ENCODE results near the gene ERVFRD-1. TPM values are rescaled to one million over a fixed set of nuclear protein-coding genes. Genes with fewer than 3 reads are reported as not detected.

Gene ERVFRD-1
- total and polyA plus RNA-seq, 2 donors from 2014 or later: 0.24 to 0.57 TPM

- no peak for FAIRE-seq
- TF ChIP-seq, protein P1, sequence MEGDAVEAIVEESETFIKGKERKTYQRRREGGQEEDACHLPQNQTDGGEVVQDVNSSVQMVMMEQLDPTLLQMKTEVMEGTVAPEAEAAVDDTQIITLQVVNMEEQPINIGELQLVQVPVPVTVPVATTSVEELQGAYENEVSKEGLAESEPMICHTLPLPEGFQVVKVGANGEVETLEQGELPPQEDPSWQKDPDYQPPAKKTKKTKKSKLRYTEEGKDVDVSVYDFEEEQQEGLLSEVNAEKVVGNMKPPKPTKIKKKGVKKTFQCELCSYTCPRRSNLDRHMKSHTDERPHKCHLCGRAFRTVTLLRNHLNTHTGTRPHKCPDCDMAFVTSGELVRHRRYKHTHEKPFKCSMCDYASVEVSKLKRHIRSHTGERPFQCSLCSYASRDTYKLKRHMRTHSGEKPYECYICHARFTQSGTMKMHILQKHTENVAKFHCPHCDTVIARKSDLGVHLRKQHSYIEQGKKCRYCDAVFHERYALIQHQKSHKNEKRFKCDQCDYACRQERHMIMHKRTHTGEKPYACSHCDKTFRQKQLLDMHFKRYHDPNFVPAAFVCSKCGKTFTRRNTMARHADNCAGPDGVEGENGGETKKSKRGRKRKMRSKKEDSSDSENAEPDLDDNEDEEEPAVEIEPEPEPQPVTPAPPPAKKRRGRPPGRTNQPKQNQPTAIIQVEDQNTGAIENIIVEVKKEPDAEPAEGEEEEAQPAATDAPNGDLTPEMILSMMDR (IDR thresholded peaks at IDR 0.05; ENCODE audit: borderline replicate concordance, extremely low read depth, insufficient read depth): no peak
- H3K4me3 ChIP-seq (ENCODE audit: low read length in 3 of 3): no peak overlapping the region
- H3K4me1 ChIP-seq (ENCODE audit: control insufficient read depth in 2 of 3, insufficient read depth in 2 of 3, low read depth in 1 of 3, low read length in 3 of 3): no peaks in the 10 kb centered on the region
- H3K27me3 ChIP-seq (ENCODE audit: control insufficient read depth, insufficient read depth, low read length): no peaks in the 10 kb centered on the region
- H3K9ac ChIP-seq (ENCODE audit: low read length in 3 of 3): no peak overlapping the region
- DNase-seq: no peak
- no peak overlapping the region for H3K27ac ChIP-seq (ENCODE audit: low read depth in 2 of 2, low read length in 2 of 2)
- intact Hi-C loops (cut with DNase I): no loop called here
- H3K9me3 ChIP-seq (ENCODE audit: control insufficient read depth in 2 of 3, insufficient read depth in 1 of 3, low read length in 3 of 3): no peaks in the 10 kb centered on the region
- H3K36me3 ChIP-seq (ENCODE audit: control insufficient read depth in 2 of 3, insufficient read depth in 3 of 3, low read length in 3 of 3): no peaks in the 10 kb centered on the region
These were observed 33.3 kb downstream of the ERVFRD-1 start for GRCh38 chr6:11078266-11078665.

GRCh38 chr6:11076540-11076939 is 35.0 kb downstream of the ERVFRD-1 start:
- no peak for FAIRE-seq
- no peak overlapping the region for H3K9ac ChIP-seq (ENCODE audit: low read length in 3 of 3)
- DNase-seq: no peak
- intact Hi-C loops (cut with DNase I): no loop called here
- H3K4me1 ChIP-seq (ENCODE audit: control insufficient read depth in 2 of 3, insufficient read depth in 2 of 3, low read depth in 1 of 3, low read length in 3 of 3): no peaks in the 10 kb centered on the region
- no peak overlapping the region for H3K27ac ChIP-seq (ENCODE audit: low read depth in 2 of 2, low read length in 2 of 2)
- no peaks in the 10 kb centered on the region for H3K9me3 ChIP-seq (ENCODE audit: control insufficient read depth in 2 of 3, insufficient read depth in 1 of 3, low read length in 3 of 3)
- H3K4me3 ChIP-seq (ENCODE audit: low read length in 3 of 3): no peak overlapping the region
- no peaks in the 10 kb centered on the region for H3K27me3 ChIP-seq (ENCODE audit: control insufficient read depth, insufficient read depth, low read length)
- TF ChIP-seq, protein P1 (IDR thresholded peaks at IDR 0.05; ENCODE audit: borderline replicate concordance, extremely low read depth, insufficient read depth): no peak
- H3K36me3 ChIP-seq (ENCODE audit: control insufficient read depth in 2 of 3, insufficient read depth in 3 of 3, low read length in 3 of 3): no peaks in the 10 kb centered on the region

GRCh38 chr6:11072101-11072500 is 39.4 kb downstream of the ERVFRD-1 start:
- no peak overlapping the region for H3K9ac ChIP-seq (ENCODE audit: low read length in 3 of 3)
- H3K4me3 ChIP-seq (ENCODE audit: low read length in 3 of 3): no peak overlapping the region
- no peaks in the 10 kb centered on the region for H3K9me3 ChIP-seq (ENCODE audit: control insufficient read depth in 2 of 3, insufficient read depth in 1 of 3, low read length in 3 of 3)
- intact Hi-C loops (cut with DNase I): no loop called here
- FAIRE-seq: no peak
- DNase-seq: no peak
- no peaks in the 10 kb centered on the region for H3K4me1 ChIP-seq (ENCODE audit: control insufficient read depth in 2 of 3, insufficient read depth in 2 of 3, low read depth in 1 of 3, low read length in 3 of 3)
- no peak overlapping the region for H3K27ac ChIP-seq (ENCODE audit: low read depth in 2 of 2, low read length in 2 of 2)
- H3K27me3 ChIP-seq (ENCODE audit: control insufficient read depth, insufficient read depth, low read length): no peaks in the 10 kb centered on the region
- TF ChIP-seq, protein P1 (IDR thresholded peaks at IDR 0.05; ENCODE audit: borderline replicate concordance, extremely low read depth, insufficient read depth): no peak
- H3K36me3 ChIP-seq (ENCODE audit: control insufficient read depth in 2 of 3, insufficient read depth in 3 of 3, low read length in 3 of 3): no peaks in the 10 kb centered on the region

DNA sequence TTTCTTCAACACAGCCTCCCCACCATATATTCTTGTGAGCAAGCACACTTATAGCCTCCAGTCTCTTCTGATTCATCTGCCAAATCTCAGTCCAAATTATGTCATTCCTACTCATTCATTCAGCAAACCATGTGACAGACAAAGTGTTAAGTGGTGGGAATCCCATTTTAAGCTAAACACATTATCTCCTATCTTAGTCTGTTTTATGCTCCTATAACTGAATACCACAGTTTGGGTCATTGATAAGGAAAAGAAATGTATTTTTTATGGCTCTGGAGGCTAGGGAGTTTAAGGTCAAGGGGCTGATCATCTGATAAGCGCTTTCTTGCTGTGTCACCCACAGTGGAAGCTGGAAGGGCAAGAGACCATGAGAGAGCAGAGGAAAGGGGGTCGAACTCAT is 41.8 kb downstream of the ERVFRD-1 start:
- no peaks in the 10 kb centered on the region for H3K9me3 ChIP-seq (ENCODE audit: control insufficient read depth in 2 of 3, insufficient read depth in 1 of 3, low read length in 3 of 3)
- FAIRE-seq (no peak), DNase-seq (no peak)
- intact Hi-C loops (cut with DNase I): loop anchor here (10.0 kb wide), 1 partner anchor 115 kb away; no protein-coding TSS in a partner anchor
- TF ChIP-seq, protein P1 (IDR thresholded peaks at IDR 0.05; ENCODE audit: borderline replicate concordance, extremely low read depth, insufficient read depth): no peak
- no peaks in the 10 kb centered on the region for H3K36me3 ChIP-seq (ENCODE audit: control insufficient read depth in 2 of 3, insufficient read depth in 3 of 3, low read length in 3 of 3)
- H3K4me1 ChIP-seq (ENCODE audit: control insufficient read depth in 2 of 3, insufficient read depth in 2 of 3, low read depth in 1 of 3, low read length in 3 of 3): no peaks in the 10 kb centered on the region
- H3K9ac ChIP-seq (ENCODE audit: low read length in 3 of 3): no peak overlapping the region
- H3K4me3 ChIP-seq (ENCODE audit: low read length in 3 of 3): no peak overlapping the region
- no peak overlapping the region for H3K27ac ChIP-seq (ENCODE audit: low read depth in 2 of 2, low read length in 2 of 2)
- no peaks in the 10 kb centered on the region for H3K27me3 ChIP-seq (ENCODE audit: control insufficient read depth, insufficient read depth, low read length)

Data from kidney (tissue), 14 donors.